Neural crest cell (in vitro differentiated cells): ENCODE results near the gene GDA. TPM values are rescaled to one million over a fixed set of nuclear protein-coding genes. Genes with fewer than 3 reads are reported as not detected.

ENCODE experiments used
- DNase-seq: peaks from one replicate; pipeline ENCODE4 v3.0.0; 2021; ENCODE audit warnings: low read depth, mixed read lengths, low spot score
- H3K27ac Mint-ChIP-seq: one replicate; pipeline ENCODE4 v1.8.0; 2021; ENCODE audit warnings: mild to moderate bottlenecking, mixed read lengths; ENCODE audit not compliant: unreplicated experiment
- H3K27me3 Mint-ChIP-seq: 2 replicates; pipeline ENCODE4 v1.8.0; 2021; ENCODE audit warnings: low read depth, mild to moderate bottlenecking, mixed read lengths
- H3K36me3 Mint-ChIP-seq: 2 replicates; pipeline ENCODE4 v1.8.0; 2021; ENCODE audit warnings: low read depth, mild to moderate bottlenecking, mixed read lengths
- H3K4me1 Mint-ChIP-seq: 2 replicates; pipeline ENCODE4 v1.8.0; 2021; ENCODE audit warnings: mixed read lengths
- H3K4me3 Mint-ChIP-seq: one replicate; pipeline ENCODE4 v1.8.0; 2021; ENCODE audit warnings: mild to moderate bottlenecking, mixed read lengths
- H3K9me3 Mint-ChIP-seq: 2 replicates; pipeline ENCODE4 v1.8.0; 2021; ENCODE audit warnings: mixed read lengths
- total RNA-seq: library from RNA; stranded (reverse); gene quantifications from 2 replicates; pipeline ENCODE4 v1.2.1, GENCODE V29; 2021
- TF ChIP-seq, protein P1 (sequence below): fragments of 200-600 bp; sonication (generic); conservative IDR thresholded peaks from 2 replicates; pipeline ENCODE4 v1.5.0; 2021; ENCODE audit warnings: antibody characterized with exemption, mild to moderate bottlenecking

Gene GDA
- total RNA-seq, 1 donor from 2014 or later, result 12.3 TPM

GRCh38 chr9:72300873-72301272, 151.6 kb downstream of the GDA start:
- no peak for DNase-seq
- Mint-ChIP-seq H3K4me1 (no peaks in the 10 kb centered on the region), H3K36me3 (no peaks in the 10 kb centered on the region), H3K27ac (no peak overlapping the region), H3K9me3 (no peaks in the 10 kb centered on the region), H3K4me3 (no peak overlapping the region), H3K27me3 (no peaks in the 10 kb centered on the region)
- TF ChIP-seq, protein P1, sequence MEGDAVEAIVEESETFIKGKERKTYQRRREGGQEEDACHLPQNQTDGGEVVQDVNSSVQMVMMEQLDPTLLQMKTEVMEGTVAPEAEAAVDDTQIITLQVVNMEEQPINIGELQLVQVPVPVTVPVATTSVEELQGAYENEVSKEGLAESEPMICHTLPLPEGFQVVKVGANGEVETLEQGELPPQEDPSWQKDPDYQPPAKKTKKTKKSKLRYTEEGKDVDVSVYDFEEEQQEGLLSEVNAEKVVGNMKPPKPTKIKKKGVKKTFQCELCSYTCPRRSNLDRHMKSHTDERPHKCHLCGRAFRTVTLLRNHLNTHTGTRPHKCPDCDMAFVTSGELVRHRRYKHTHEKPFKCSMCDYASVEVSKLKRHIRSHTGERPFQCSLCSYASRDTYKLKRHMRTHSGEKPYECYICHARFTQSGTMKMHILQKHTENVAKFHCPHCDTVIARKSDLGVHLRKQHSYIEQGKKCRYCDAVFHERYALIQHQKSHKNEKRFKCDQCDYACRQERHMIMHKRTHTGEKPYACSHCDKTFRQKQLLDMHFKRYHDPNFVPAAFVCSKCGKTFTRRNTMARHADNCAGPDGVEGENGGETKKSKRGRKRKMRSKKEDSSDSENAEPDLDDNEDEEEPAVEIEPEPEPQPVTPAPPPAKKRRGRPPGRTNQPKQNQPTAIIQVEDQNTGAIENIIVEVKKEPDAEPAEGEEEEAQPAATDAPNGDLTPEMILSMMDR, result no peak

Other genes starting within 250 kb of the GDA start
- 42.1 and 42.5 TPM in 2 replicates for gene ABHD17B, start 238.2 kb upstream of the GDA start, total RNA-seq
- 13.4 and 15.4 TPM in 2 replicates for gene C9orf85, start 237.8 kb upstream of the GDA start, total RNA-seq
- not detected in 2 replicates for gene C9orf57, start 88.8 kb upstream of the GDA start, total RNA-seq
- gene ZFAND5, start 215.8 kb downstream of the GDA start, total RNA-seq, result 194 and 201 TPM in 2 replicates